ENCODE measurements around the gene TRIM31. TPM values are rescaled to one million over a fixed set of nuclear protein-coding genes. Genes with fewer than 3 reads are reported as not detected.

Gene TRIM31
- total RNA-seq, 4 donors from 2014 or later: not detected

DNA sequence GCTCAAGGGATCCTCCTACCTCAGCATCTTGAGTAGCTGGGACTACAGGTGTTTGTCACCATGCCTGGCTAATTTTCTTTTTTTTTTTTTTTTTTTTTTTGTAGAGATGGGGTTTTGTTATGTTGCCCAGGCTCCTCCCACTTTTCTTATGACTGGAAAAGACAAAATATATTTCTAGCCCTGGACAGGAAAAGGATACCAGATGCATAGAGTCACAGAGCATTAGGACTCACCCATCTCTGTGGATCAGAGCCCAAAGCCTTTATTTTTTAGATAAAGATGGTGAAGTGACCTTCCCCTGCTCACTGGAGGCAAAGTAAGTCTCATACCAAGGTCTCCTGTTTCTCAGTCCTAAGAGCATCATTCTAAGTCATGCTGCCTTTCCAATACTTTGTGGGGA, 44.7 kb upstream of the TRIM31 start:
- TF ChIP-seq CTCF (IDR thresholded peaks at IDR 0.05; ENCODE audit: low read depth): no peak

DNA sequence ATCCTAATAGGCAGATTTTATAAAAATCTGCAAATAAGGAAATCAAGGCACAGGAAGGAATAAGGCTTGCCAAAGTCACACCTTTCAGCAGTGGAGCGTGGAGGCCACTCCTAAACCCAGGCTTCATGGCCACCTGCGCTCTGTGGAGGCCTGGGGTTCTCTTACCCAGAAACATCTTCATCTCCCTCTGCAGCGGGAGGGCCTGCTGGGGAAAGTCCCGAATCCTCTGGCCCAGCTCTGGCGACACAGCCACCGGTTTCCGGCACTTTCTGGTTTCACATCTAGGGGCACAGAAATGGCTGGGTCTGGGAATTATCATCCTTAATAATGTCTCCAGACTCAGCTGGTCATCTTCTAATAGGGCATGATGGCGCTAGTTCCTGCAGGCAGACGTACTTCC, 43.9 kb upstream of the TRIM31 start:
- TF ChIP-seq CTCF (IDR thresholded peaks at IDR 0.05; ENCODE audit: low read depth): no peak

- no peak for TF ChIP-seq CTCF (IDR thresholded peaks at IDR 0.05; ENCODE audit: low read depth)
Measured at GRCh38 chr6:30156262-30156599, 43.3 kb upstream of the TRIM31 start.

DNA sequence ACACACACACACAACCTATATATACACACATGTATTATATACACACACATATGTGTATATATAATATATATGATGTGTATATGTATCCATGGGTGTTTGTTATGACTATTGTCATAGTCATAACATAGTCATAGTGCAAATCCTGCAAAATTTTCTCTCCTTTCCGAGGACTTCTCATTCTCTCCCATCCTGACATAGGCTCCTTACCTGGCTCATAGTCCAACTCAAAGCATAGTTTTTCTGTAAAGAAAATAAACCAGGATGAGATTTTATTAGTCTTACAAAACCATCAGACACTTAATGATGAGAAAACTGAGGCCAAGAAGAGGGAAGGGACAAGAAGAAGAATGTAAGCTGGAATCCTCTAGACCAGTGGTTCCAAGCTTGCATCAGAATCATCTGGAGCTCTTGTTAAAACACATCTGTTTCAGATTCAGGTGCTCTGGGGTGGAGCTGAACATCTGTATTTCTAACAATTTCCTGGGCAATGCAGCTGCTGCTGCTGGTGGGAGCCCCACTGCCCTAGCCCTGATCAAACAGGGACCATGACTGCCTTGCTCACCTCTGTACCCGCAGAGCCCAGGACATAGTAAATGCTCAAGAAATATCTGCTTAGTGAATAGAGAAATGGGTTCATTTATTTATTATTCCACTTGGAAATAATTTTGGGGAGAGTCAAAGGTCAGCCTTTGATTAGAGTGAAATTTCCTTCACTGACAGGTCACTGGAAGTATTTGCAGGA, 42.8 kb upstream of the TRIM31 start:
- no peak for TF ChIP-seq CTCF (IDR thresholded peaks at IDR 0.05; ENCODE audit: low read depth)

DNA sequence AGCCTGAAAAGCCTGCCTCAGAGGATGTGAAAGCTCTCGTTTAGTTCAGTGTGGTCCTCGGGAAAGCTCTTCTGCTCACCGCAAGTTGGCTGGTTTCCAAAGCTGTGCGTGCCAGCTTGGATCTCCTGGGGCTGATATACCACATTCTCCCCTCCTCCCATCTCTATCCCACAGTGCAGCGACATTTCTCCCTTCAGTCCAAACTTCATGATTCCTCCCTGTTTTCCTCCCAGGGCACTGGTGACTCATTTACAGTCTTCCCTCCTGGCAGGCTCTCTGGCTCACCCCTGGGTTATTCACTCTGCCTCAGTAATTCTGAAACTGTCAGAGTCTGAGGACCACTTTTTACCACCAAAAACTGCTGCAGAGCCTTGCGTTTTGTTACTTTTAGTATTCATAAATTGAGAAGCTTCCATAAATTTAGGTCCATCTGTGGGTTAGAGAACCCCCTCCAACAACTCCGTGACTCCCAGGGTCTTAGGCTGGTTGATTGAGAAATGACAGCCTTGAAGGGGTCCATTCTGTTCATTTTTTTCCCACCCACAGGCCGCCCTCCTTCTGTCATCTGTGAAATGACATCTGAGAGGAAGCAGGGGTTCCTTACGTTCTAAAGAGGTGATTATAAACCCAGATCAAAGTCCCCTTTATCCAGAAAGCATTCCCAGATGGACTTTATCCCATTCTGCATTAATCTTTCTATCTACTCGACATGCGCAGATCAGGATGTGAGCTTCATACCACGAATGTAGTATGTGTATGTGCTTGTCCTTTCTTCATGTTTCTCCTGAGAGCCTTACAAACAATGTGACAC, 42.0 kb upstream of the TRIM31 start:
- TF ChIP-seq CTCF (IDR thresholded peaks at IDR 0.05; ENCODE audit: low read depth): no peak

DNA sequence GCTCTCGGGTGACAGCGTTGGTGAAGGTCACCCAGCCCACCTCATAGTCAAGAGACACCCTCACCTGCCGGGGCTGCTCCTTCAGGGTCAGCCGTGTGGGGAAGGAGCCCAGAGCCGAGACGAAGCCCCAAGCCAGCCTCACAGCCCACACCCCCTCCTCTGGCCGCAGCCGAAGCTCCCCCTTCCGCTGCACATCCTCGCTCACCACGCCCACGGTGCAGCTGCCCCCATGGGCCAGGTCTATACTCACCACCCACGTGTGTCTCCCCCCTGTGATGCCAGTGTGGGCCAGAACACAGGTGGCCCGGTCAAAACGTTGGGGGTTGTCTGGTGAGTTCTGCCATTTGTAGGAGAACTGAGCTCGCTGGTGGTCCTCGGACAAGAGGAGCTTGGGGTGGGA, 41.2 kb upstream of the TRIM31 start:
- TF ChIP-seq CTCF (IDR thresholded peaks at IDR 0.05; ENCODE audit: low read depth): no peak

DNA sequence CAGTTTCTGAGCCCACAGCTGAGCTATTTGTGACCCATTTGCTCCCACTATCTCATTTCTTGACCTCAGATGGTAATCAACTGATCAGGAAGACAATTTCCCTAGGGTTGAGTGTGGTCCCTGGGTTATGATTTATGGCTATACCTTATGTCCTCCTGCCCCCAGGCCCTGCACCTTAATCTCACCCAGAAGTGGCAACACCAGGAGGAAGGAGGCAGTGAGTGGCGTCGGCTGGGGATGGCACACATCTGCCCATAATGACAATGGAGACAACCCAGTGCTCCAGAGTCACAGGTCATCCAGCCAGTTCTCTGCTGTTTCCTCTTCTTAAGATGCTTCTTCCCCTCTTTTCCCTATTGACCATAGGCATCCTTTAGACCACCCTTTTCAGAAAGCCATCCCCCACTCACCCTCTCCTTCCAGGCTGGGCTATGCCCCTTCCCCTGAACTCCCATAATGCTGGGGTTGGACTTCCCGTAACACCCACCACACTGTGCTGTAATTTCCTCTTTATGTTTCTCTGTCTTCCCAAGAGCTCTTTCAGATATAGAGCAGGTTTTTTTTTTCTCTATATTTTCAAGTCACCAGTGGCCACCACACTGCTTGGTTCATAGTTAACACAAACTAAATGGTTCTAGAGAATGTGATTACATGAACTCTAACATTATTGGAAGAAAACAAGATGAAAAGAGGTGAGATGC, 40.2 kb upstream of the TRIM31 start:
- no peak for TF ChIP-seq CTCF (IDR thresholded peaks at IDR 0.05; ENCODE audit: low read depth)

Measured in subcutaneous adipose tissue (tissue), 4 donors.